ENCODE results near the gene LRRC23.

The LRRC23 gene

DNA sequence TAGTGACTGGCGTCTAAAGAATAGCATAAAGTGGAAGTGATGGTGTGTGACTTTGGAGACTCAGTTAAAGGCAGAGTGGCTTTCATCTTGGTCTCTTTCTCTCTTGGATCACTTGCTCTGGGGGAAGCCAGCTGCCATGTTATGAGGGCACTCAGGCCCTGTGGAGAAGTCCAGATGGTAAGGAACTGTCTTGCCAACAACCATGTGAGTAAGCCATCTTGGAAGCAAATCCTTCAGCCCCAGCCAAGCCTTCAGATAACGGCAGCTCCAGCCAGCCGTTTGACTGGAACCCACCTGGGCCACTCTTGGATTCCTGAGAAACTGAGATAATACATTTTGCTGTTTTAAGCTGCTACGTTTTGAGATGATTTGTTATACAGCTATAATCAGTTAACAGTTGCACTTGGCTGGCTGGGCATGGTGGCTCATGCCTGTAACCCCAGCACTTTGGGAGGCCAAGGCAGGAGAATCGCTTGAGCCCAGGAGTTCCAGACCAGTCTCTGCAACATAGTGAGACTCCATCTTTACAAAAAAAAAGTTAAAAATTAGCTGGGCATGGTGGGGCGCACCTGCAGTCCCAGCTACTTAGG, 7.7 kb upstream of the LRRC23 start:
- no peak for DNase-seq (ENCODE audit: low read depth in 1 of 2, low spot score in 1 of 2)
- no peak for TF ChIP-seq GABPA (IDR thresholded peaks at IDR 0.05; ENCODE audit: low read depth)
- TF ChIP-seq, protein P1, sequence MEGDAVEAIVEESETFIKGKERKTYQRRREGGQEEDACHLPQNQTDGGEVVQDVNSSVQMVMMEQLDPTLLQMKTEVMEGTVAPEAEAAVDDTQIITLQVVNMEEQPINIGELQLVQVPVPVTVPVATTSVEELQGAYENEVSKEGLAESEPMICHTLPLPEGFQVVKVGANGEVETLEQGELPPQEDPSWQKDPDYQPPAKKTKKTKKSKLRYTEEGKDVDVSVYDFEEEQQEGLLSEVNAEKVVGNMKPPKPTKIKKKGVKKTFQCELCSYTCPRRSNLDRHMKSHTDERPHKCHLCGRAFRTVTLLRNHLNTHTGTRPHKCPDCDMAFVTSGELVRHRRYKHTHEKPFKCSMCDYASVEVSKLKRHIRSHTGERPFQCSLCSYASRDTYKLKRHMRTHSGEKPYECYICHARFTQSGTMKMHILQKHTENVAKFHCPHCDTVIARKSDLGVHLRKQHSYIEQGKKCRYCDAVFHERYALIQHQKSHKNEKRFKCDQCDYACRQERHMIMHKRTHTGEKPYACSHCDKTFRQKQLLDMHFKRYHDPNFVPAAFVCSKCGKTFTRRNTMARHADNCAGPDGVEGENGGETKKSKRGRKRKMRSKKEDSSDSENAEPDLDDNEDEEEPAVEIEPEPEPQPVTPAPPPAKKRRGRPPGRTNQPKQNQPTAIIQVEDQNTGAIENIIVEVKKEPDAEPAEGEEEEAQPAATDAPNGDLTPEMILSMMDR (IDR thresholded peaks at IDR 0.05; ENCODE audit: insufficient read depth, low read length), result no peak
- no peak for TF ChIP-seq SPI1 (IDR thresholded peaks at IDR 0.05; ENCODE audit: borderline replicate concordance, low read depth)
- TF ChIP-seq POLR2AphosphoS5 (IDR thresholded peaks at IDR 0.05; ENCODE audit: low read depth), result no peak
- TF ChIP-seq, protein P2, sequence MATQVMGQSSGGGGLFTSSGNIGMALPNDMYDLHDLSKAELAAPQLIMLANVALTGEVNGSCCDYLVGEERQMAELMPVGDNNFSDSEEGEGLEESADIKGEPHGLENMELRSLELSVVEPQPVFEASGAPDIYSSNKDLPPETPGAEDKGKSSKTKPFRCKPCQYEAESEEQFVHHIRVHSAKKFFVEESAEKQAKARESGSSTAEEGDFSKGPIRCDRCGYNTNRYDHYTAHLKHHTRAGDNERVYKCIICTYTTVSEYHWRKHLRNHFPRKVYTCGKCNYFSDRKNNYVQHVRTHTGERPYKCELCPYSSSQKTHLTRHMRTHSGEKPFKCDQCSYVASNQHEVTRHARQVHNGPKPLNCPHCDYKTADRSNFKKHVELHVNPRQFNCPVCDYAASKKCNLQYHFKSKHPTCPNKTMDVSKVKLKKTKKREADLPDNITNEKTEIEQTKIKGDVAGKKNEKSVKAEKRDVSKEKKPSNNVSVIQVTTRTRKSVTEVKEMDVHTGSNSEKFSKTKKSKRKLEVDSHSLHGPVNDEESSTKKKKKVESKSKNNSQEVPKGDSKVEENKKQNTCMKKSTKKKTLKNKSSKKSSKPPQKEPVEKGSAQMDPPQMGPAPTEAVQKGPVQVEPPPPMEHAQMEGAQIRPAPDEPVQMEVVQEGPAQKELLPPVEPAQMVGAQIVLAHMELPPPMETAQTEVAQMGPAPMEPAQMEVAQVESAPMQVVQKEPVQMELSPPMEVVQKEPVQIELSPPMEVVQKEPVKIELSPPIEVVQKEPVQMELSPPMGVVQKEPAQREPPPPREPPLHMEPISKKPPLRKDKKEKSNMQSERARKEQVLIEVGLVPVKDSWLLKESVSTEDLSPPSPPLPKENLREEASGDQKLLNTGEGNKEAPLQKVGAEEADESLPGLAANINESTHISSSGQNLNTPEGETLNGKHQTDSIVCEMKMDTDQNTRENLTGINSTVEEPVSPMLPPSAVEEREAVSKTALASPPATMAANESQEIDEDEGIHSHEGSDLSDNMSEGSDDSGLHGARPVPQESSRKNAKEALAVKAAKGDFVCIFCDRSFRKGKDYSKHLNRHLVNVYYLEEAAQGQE (IDR thresholded peaks at IDR 0.05; ENCODE audit: insufficient replicate concordance, low read depth), result no peak

DNA sequence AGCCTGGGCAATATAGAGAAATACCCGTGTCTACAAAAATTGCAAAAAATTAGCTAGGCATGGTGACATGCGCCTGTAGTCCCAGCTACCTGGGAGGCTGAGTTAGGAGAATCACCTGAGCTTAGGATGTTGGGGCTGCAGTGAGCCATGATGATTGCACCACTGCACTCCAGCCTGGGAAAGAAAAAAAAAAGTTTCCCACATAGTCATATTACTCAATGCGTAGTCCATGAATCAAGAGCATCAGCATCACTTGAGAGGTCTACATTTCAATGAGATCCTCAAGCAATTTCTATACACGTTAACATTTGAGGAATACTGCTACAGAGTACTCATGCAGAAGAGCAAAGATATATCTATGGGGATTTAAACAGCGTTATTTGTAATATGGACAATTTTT, 5.2 kb upstream of the LRRC23 start:
- no peak overlapping the region; the same call in 1 of the 2 replicates for H3K27ac ChIP-seq (replicated peaks)
- no peak for DNase-seq (ENCODE audit: low read depth in 1 of 2, low spot score in 1 of 2)
- H3K4me3 ChIP-seq (replicated peaks; ENCODE audit: insufficient read depth, low read length), result no peak overlapping the region
- no peaks in the 10 kb centered on the region for H3K27me3 ChIP-seq (ENCODE audit: insufficient read depth, poor library complexity, severe bottlenecking)
- TF ChIP-seq, protein P2 (IDR thresholded peaks at IDR 0.05; ENCODE audit: insufficient replicate concordance, low read depth), result no peak
- no peak for TF ChIP-seq GABPA (IDR thresholded peaks at IDR 0.05; ENCODE audit: low read depth)
- no peak for TF ChIP-seq POLR2AphosphoS5 (IDR thresholded peaks at IDR 0.05; ENCODE audit: low read depth)
- TF ChIP-seq SPI1 (IDR thresholded peaks at IDR 0.05; ENCODE audit: borderline replicate concordance, low read depth), result no peak
- TF ChIP-seq, protein P1 (IDR thresholded peaks at IDR 0.05; ENCODE audit: insufficient read depth, low read length), result no peak

More for the DNA sequence above, 7.7 kb upstream of the LRRC23 start:
- Histone ChIP-seq H3K4me3 (replicated peaks; ENCODE audit: insufficient read depth, low read length) (no peak overlapping the region), H3K27ac (replicated peaks) (no peak overlapping the region), H3K27me3 (ENCODE audit: insufficient read depth, poor library complexity, severe bottlenecking) (no peaks in the 10 kb centered on the region)

DNA sequence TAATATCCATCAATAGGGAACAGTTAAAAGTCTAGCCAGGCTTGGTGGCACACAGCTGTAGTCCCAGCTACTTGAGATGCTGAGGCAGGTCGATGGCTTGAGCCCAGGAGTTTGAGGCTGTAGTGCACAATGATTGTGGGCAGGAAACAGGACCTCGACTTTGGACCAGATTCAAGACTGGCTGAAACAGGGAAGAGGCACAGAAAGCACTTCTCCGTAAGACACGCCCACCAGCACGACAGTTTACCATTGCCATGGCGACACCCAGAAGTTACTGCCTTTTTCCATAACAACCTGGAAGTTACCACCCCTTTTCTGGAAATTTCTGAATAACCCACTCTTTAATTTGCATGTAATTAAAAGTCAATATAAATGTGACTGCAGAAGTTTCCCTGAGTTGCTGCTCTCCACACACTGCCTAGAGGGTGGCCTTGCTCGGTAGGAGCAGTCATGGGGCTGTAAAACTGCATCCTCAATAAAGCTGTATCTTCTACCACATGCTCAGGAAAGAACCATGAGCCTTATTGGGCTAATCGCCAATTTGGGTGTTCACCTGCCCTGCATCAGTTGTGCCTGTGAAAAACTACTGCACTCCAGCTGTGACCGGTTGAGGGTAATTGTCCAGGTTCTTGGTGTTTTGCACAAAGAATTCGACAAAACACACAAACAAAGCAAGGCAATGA, 4.6 kb upstream of the LRRC23 start:
- peak overlapping the region; percentile 70 for H3K27ac ChIP-seq (replicated peaks)
- DNase-seq (ENCODE audit: low read depth in 1 of 2, low spot score in 1 of 2), result peak; percentile 49 to 85
- H3K4me3 ChIP-seq (replicated peaks; ENCODE audit: insufficient read depth, low read length), result no peak overlapping the region
- TF ChIP-seq POLR2AphosphoS5 (IDR thresholded peaks at IDR 0.05; ENCODE audit: low read depth), result no peak; the same call in 1 of the 2 replicates
- no peak for TF ChIP-seq GABPA (IDR thresholded peaks at IDR 0.05; ENCODE audit: low read depth)
- TF ChIP-seq, protein P2 (IDR thresholded peaks at IDR 0.05; ENCODE audit: insufficient replicate concordance, low read depth), result no peak
- TF ChIP-seq SPI1 (IDR thresholded peaks at IDR 0.05; ENCODE audit: borderline replicate concordance, low read depth), result no peak; the same call in 1 of the 2 replicates
- TF ChIP-seq, protein P1 (IDR thresholded peaks at IDR 0.05; ENCODE audit: insufficient read depth, low read length), result no peak
- no peaks in the 10 kb centered on the region for H3K27me3 ChIP-seq (ENCODE audit: insufficient read depth, poor library complexity, severe bottlenecking)
